ENCODE measurements around the gene SLC2A11. TPM values are rescaled to one million over a fixed set of nuclear protein-coding genes. Genes with fewer than 3 reads are reported as not detected.
A peak's percentile ranks its signal among the peaks of the same experiment; 100 is the strongest.

Gene SLC2A11, protein sequence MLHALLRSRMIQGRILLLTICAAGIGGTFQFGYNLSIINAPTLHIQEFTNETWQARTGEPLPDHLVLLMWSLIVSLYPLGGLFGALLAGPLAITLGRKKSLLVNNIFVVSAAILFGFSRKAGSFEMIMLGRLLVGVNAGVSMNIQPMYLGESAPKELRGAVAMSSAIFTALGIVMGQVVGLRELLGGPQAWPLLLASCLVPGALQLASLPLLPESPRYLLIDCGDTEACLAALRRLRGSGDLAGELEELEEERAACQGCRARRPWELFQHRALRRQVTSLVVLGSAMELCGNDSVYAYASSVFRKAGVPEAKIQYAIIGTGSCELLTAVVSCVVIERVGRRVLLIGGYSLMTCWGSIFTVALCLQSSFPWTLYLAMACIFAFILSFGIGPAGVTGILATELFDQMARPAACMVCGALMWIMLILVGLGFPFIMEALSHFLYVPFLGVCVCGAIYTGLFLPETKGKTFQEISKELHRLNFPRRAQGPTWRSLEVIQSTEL
- total RNA-seq (1 to 10 TPM; 5.0 to 9.0 TPM), polyA plus RNA-seq (1 to 10 TPM; 3.4 to 3.5 TPM)

DNA sequence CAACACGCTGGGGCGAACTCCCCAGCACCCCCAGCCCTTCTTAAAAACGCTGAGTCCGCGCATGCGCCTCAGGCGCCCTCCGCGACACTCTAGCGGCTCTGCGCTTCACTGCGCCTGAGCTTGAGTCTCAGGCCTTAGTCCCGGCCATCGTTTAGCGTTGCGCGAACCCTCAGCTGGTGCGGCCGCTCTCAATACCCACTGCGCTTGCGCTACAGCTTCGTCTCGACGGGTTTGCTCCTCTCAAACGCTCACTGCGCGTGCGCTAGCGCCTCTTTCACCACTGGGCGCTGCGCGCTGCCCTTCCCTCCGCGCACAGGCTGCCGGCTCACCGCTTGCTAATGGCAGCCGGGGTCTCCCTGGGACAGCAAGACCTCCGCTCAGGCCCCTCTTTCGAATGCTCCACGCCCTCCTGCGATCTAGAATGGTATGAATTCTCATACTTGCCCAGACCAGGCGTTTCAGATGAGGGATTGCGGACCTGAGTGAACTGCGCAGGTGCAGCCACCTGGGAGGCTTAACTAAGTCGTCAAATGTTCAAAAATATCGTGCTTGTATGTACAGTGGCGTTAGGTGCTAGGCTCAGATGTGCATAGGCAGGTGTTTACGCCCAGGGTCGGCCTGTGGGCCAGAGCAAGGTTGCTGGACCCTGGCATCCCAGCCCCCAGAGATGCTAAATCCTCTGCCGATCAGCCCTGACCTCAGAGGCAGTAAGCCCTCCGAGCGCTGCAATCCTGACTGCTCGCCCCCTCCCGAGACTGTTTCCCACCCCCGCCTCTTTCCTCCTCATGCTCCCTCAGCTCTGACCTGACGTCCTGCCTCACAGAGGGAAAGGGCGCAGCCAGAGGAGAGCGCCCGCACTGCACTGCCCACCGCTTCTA, at the start of gene SLC2A11:
Gene SLC2A11 (plus strand): TSS at position 270 of the 878 bp plus-strand sequence. CDS start 125 bp downstream, at position 395.
- H3K4me1 ChIP-seq (ENCODE audit: control insufficient read depth in 4 of 4, insufficient read depth in 4 of 4, low read length in 3 of 4), result peaks cover 0 to 21% (median 13%) of the 10 kb centered on the region in 4 donors
- H3K9ac ChIP-seq (ENCODE audit: low read depth in 1 of 2, low read length in 2 of 2), result peak within 1 kb of the TSS; percentile 81 to 93
- WGBS, result 2% methylated on average over 60 of the region's 60 CpGs
- peak within 1 kb of the TSS; percentile 87 to 88 for H3K27ac ChIP-seq (ENCODE audit: low read depth in 1 of 2, low read length in 2 of 2)
- peak within 1 kb of the TSS; percentile 50 to 96 (median 84) for H3K4me3 ChIP-seq (ENCODE audit: low read depth in 1 of 3, low read length in 3 of 3)
- H3K9me3 ChIP-seq (ENCODE audit: control insufficient read depth in 4 of 4, low read length in 3 of 4), result no peaks in the 10 kb centered on the region
- peak; percentile 89 for DNase-seq (ENCODE audit: low spot score)
- H3K27me3 ChIP-seq (ENCODE audit: control insufficient read depth in 4 of 4, insufficient read depth in 4 of 4, low read length in 3 of 4), result no peaks in the 10 kb centered on the region
- no peaks in the 10 kb centered on the region for H3K36me3 ChIP-seq (ENCODE audit: control insufficient read depth in 4 of 4, insufficient read depth in 3 of 4, low read depth in 1 of 4, low read length in 3 of 4)
- TF ChIP-seq TAF1 (conservative IDR thresholded peaks at IDR 0.05), result peak; percentile 9
- TF ChIP-seq RAD21 (IDR thresholded peaks at IDR 0.05), result peak; percentile 24 to 54
- TF ChIP-seq FOXA2 (IDR thresholded peaks at IDR 0.05), result no peak
- no peak for TF ChIP-seq JUND (IDR thresholded peaks at IDR 0.05)
- TF ChIP-seq GABPA (IDR thresholded peaks at IDR 0.05 in 1 of 2, conservative IDR thresholded peaks at IDR 0.05 in 1 of 2), result no peak
- no peak for TF ChIP-seq HNF4A (conservative IDR thresholded peaks at IDR 0.05)
- no peak for TF ChIP-seq EGR1 (IDR thresholded peaks at IDR 0.05; ENCODE audit: low read depth in 2 of 2)
- peak in 1 of 2 donors; percentile 27 for TF ChIP-seq RXRA (IDR thresholded peaks at IDR 0.05)
- no peak for TF ChIP-seq SP1 (IDR thresholded peaks at IDR 0.05)
- TF ChIP-seq, protein P1, sequence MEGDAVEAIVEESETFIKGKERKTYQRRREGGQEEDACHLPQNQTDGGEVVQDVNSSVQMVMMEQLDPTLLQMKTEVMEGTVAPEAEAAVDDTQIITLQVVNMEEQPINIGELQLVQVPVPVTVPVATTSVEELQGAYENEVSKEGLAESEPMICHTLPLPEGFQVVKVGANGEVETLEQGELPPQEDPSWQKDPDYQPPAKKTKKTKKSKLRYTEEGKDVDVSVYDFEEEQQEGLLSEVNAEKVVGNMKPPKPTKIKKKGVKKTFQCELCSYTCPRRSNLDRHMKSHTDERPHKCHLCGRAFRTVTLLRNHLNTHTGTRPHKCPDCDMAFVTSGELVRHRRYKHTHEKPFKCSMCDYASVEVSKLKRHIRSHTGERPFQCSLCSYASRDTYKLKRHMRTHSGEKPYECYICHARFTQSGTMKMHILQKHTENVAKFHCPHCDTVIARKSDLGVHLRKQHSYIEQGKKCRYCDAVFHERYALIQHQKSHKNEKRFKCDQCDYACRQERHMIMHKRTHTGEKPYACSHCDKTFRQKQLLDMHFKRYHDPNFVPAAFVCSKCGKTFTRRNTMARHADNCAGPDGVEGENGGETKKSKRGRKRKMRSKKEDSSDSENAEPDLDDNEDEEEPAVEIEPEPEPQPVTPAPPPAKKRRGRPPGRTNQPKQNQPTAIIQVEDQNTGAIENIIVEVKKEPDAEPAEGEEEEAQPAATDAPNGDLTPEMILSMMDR (IDR thresholded peaks at IDR 0.05; ENCODE audit: low read depth, low read length, missing input control), result peak; percentile 38
- TF ChIP-seq, protein P2, sequence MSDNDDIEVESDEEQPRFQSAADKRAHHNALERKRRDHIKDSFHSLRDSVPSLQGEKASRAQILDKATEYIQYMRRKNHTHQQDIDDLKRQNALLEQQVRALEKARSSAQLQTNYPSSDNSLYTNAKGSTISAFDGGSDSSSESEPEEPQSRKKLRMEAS (IDR thresholded peaks at IDR 0.05), result no peak
- peak; percentile 94 for TF ChIP-seq YY1 (IDR thresholded peaks at IDR 0.05)

DNA sequence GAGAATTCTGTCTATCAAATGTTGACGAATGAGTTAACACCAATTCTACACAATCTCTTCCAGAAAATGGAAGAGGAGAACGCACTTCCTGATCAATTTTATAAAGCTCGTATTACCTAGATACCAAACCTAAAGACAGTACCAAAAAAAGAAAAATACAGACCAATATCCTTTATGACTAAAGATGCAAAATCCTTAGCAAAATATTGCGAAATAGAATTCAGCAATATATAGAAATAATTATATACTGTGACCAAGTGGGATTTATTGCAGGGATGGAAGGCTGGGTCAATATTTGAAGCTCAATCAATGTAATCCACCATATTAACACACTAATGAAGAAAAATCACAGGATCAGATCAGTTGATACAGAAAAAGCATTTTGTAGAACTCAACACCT, 45.3 kb upstream of the SLC2A11 start:
- DNase-seq (ENCODE audit: low spot score), result no peak
- H3K9me3 ChIP-seq (ENCODE audit: control insufficient read depth in 4 of 4, low read length in 3 of 4), result no peaks in the 10 kb centered on the region
- peaks cover 0 to 31% (median 13%) of the 10 kb centered on the region in 4 donors for H3K36me3 ChIP-seq (ENCODE audit: control insufficient read depth in 4 of 4, insufficient read depth in 3 of 4, low read depth in 1 of 4, low read length in 3 of 4)
- WGBS, result 96% methylated on average over 4 of the region's 4 CpGs
- no peak overlapping the region for H3K4me3 ChIP-seq (ENCODE audit: low read depth in 1 of 3, low read length in 3 of 3)
- H3K4me1 ChIP-seq (ENCODE audit: control insufficient read depth in 4 of 4, insufficient read depth in 4 of 4, low read length in 3 of 4), result no peaks in the 10 kb centered on the region
- no peaks in the 10 kb centered on the region for H3K27me3 ChIP-seq (ENCODE audit: control insufficient read depth in 4 of 4, insufficient read depth in 4 of 4, low read length in 3 of 4)
- no peak overlapping the region for H3K27ac ChIP-seq (ENCODE audit: low read depth in 1 of 2, low read length in 2 of 2)
- TF ChIP-seq, protein P3, sequence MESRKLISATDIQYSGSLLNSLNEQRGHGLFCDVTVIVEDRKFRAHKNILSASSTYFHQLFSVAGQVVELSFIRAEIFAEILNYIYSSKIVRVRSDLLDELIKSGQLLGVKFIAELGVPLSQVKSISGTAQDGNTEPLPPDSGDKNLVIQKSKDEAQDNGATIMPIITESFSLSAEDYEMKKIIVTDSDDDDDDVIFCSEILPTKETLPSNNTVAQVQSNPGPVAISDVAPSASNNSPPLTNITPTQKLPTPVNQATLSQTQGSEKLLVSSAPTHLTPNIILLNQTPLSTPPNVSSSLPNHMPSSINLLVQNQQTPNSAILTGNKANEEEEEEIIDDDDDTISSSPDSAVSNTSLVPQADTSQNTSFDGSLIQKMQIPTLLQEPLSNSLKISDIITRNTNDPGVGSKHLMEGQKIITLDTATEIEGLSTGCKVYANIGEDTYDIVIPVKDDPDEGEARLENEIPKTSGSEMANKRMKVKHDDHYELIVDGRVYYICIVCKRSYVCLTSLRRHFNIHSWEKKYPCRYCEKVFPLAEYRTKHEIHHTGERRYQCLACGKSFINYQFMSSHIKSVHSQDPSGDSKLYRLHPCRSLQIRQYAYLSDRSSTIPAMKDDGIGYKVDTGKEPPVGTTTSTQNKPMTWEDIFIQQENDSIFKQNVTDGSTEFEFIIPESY (IDR thresholded peaks at IDR 0.05), result no peak
- TF ChIP-seq EGR1 (IDR thresholded peaks at IDR 0.05; ENCODE audit: low read depth in 2 of 2) (no peak), HNF4G (IDR thresholded peaks at IDR 0.05) (no peak), RXRA (IDR thresholded peaks at IDR 0.05) (no peak)
- TF ChIP-seq, protein P4, sequence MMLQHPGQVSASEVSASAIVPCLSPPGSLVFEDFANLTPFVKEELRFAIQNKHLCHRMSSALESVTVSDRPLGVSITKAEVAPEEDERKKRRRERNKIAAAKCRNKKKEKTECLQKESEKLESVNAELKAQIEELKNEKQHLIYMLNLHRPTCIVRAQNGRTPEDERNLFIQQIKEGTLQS (IDR thresholded peaks at IDR 0.05), result no peak
- TF ChIP-seq, protein P1 (IDR thresholded peaks at IDR 0.05; ENCODE audit: low read depth, low read length, missing input control), result no peak
- no peak overlapping the region for H3K9ac ChIP-seq (ENCODE audit: low read depth in 1 of 2, low read length in 2 of 2)

Data from liver (tissue), 9 donors.